Measurements from ENCODE around the gene RET. TPM values are rescaled to one million over a fixed set of nuclear protein-coding genes. Genes with fewer than 3 reads are reported as not detected.

RET gene
- total RNA-seq, 1 experiment from 2014 or later: not detected

GRCh38 chr10:43105102-43105955 lies 28.5 kb downstream of the RET start:
- Histone ChIP-seq H3K4me3 (peak overlapping the region; percentile 38), H3K36me3 (no peaks in the 10 kb centered on the region), H3K4me1 (replicated peaks) (peaks cover 13% of the 10 kb centered on the region), H3K27ac (no peak overlapping the region), H3K27me3 (replicated peaks) (peaks cover 13% of the 10 kb centered on the region), H3K9me3 (replicated peaks) (peaks cover 11% of the 10 kb centered on the region)
- peak; percentile 73 to 78 for DNase-seq (ENCODE audit: low read depth in 1 of 2, low spot score in 2 of 2)

DNA sequence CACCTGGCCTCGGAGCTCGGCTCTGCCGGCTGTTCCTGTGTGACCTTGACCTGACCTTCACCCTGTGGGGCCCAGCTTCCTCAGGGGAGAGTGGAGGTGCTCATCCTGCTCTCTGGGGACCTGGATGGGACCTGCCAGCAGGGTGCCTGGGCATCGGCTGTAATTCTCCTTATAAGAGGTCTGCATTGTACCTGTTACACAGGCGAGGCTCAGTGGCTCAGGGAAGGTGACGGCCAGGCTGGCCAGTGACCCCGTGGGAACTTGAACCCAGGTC lies 29.0 kb downstream of the RET start:
- peaks cover 13% of the 10 kb centered on the region for H3K4me1 ChIP-seq (replicated peaks)
- DNase-seq (ENCODE audit: low read depth in 1 of 2, low spot score in 2 of 2): no peak
- peaks cover 11% of the 10 kb centered on the region for H3K9me3 ChIP-seq (replicated peaks)
- no peaks in the 10 kb centered on the region for H3K36me3 ChIP-seq
- H3K4me3 ChIP-seq: no peak overlapping the region
- H3K27me3 ChIP-seq (replicated peaks): peaks cover 13% of the 10 kb centered on the region
- no peak overlapping the region for H3K27ac ChIP-seq

DNA sequence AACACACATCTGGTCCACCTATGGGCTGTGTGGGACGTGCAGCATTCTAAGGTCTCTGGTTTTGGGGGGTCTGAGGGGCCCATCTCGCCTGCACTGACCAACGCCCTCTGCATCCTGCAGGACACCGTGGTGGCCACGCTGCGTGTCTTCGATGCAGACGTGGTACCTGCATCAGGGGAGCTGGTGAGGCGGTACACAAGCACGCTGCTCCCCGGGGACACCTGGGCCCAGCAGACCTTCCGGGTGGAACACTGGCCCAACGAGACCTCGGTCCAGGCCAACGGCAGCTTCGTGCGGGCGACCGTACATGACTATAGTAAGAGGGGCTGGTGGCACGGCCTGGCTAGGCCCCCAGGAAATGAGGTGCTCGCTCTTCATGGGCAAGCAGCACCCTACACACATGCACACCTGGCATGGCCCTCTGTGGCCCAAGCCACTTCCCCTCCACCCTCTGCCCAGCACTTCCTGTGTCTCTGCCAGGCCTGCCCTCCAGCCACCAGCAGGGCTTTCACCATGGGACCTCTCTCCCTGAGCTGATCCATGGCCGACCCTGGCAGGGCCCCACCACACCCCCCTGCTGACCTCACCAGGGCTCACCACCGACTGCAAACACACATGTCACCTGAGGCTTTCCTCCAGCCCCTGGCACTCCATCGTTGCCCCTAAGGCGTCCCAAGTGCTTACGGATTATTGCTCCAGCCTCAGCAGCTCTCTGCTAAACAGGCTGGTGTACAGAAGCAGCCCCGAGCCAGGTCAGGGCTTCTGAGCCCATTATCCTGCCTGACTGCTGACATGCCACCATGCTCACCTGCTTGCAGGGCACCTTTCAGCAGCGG lies 29.6 kb downstream of the RET start:
- Histone ChIP-seq H3K27ac (no peak overlapping the region), H3K4me3 (no peak overlapping the region), H3K9me3 (replicated peaks) (peaks cover 11% of the 10 kb centered on the region), H3K27me3 (replicated peaks) (peaks cover 13% of the 10 kb centered on the region), H3K4me1 (replicated peaks) (peaks cover 13% of the 10 kb centered on the region), H3K36me3 (no peaks in the 10 kb centered on the region)
- DNase-seq (ENCODE audit: low read depth in 1 of 2, low spot score in 2 of 2): no peak

- DNase-seq (ENCODE audit: low read depth in 1 of 2, low spot score in 2 of 2): no peak
- Histone ChIP-seq H3K36me3 (no peaks in the 10 kb centered on the region), H3K4me1 (replicated peaks) (peaks cover 13% of the 10 kb centered on the region), H3K27me3 (replicated peaks) (peaks cover 7% of the 10 kb centered on the region), H3K4me3 (no peak overlapping the region), H3K27ac (no peak overlapping the region), H3K9me3 (replicated peaks) (peaks cover 11% of the 10 kb centered on the region)
Observed at GRCh38 chr10:43108951-43109350, 32.1 kb downstream of the RET start.

GRCh38 chr10:43109671-43110249 lies 32.9 kb downstream of the RET start:
- no peak for DNase-seq (ENCODE audit: low read depth in 1 of 2, low spot score in 2 of 2)
- Histone ChIP-seq H3K27me3 (replicated peaks) (peaks cover 5% of the 10 kb centered on the region), H3K4me3 (no peak overlapping the region), H3K4me1 (replicated peaks) (peaks cover 10% of the 10 kb centered on the region), H3K9me3 (replicated peaks) (peaks cover 7% of the 10 kb centered on the region), H3K36me3 (no peaks in the 10 kb centered on the region), H3K27ac (no peak overlapping the region)

- Histone ChIP-seq H3K4me3 (no peak overlapping the region), H3K27ac (no peak overlapping the region), H3K36me3 (no peaks in the 10 kb centered on the region), H3K4me1 (replicated peaks) (peaks cover 3% of the 10 kb centered on the region), H3K27me3 (replicated peaks) (0 out of 2 replicates have a peak, but pooled peaks cover 2% of the 10 kb centered on the region), H3K9me3 (replicated peaks) (no peaks in the 10 kb centered on the region)
- no peak for DNase-seq (ENCODE audit: low read depth in 1 of 2, low spot score in 2 of 2)
Observed at GRCh38 chr10:43110338-43111071, 33.6 kb downstream of the RET start.

- Histone ChIP-seq H3K4me3 (no peak overlapping the region), H3K9me3 (replicated peaks) (no peaks in the 10 kb centered on the region), H3K4me1 (replicated peaks) (no peaks in the 10 kb centered on the region; the same call in 1 of the 2 replicates), H3K27me3 (replicated peaks) (0 out of 2 replicates have a peak, but pooled peaks cover 2% of the 10 kb centered on the region), H3K36me3 (no peaks in the 10 kb centered on the region), H3K27ac (no peak overlapping the region)
- DNase-seq (ENCODE audit: low read depth in 1 of 2, low spot score in 2 of 2): no peak
Observed at GRCh38 chr10:43111101-43111500, 34.2 kb downstream of the RET start.

DNA sequence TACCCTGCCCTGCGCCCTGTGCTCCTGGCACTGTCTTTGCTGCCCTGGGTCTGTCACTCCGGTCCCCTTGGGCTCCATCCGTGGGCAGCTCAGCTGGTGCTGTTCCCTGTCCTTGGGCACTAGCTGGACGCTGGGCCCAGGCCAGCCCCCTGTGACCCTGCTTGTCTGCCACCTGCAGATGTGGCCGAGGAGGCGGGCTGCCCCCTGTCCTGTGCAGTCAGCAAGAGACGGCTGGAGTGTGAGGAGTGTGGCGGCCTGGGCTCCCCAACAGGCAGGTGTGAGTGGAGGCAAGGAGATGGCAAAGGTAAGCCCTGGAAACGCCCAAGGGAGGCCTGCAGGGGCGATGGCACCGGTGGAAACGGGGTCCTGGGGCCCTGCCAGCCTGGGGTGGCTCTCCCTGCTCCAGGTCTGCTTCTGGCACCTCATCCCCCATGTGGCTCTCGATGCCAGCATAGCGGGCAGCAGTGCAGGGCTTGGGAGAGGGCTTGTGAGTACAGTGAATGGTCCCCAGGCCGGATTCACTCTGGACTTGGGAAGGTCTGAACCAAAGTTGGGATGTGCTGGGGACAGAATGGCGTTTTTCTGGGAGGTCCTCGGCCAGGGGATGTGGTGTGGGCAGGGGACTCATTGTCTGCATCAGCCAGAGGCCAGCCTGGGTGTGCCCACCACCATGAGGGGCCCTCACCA lies 35.2 kb downstream of the RET start:
- no peak for DNase-seq (ENCODE audit: low read depth in 1 of 2, low spot score in 2 of 2)
- H3K27me3 ChIP-seq (replicated peaks): 0 out of 2 replicates have a peak, but pooled peaks cover 2% of the 10 kb centered on the region
- H3K27ac ChIP-seq: no peak overlapping the region

DNA sequence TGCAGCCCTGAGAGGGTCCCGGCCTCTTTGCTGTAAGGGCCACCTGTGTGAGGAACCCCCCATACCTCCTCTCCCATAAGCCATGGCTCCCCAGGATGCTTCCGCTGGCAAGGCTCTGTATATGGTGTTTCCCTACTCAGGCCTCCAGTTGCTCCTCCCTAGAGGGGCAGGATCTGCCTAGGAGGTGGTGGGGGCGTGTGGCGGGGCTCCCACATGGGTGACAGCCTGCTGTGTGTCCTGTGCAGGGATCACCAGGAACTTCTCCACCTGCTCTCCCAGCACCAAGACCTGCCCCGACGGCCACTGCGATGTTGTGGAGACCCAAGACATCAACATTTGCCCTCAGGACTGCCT lies 35.7 kb downstream of the RET start:
- Histone ChIP-seq H3K4me3 (no peak overlapping the region), H3K27ac (no peak overlapping the region), H3K9me3 (replicated peaks) (no peaks in the 10 kb centered on the region), H3K4me1 (replicated peaks) (no peaks in the 10 kb centered on the region; the same call in 1 of the 2 replicates), H3K36me3 (no peaks in the 10 kb centered on the region), H3K27me3 (replicated peaks) (0 out of 2 replicates have a peak, but pooled peaks cover 2% of the 10 kb centered on the region)
- DNase-seq (ENCODE audit: low read depth in 1 of 2, low spot score in 2 of 2): no peak

More for the DNA sequence above, 35.2 kb downstream of the RET start:
- Histone ChIP-seq H3K36me3 (no peaks in the 10 kb centered on the region), H3K9me3 (replicated peaks) (no peaks in the 10 kb centered on the region), H3K4me1 (replicated peaks) (no peaks in the 10 kb centered on the region; the same call in 1 of the 2 replicates), H3K4me3 (no peak overlapping the region)

- Histone ChIP-seq H3K36me3 (no peaks in the 10 kb centered on the region), H3K4me1 (replicated peaks) (no peaks in the 10 kb centered on the region; the same call in 1 of the 2 replicates)
- no peak for DNase-seq (ENCODE audit: low read depth in 1 of 2, low spot score in 2 of 2)
Observed at GRCh38 chr10:43113201-43114087, 36.6 kb downstream of the RET start.

GRCh38 chr10:43114088-43114742 lies 37.3 kb downstream of the RET start:
- no peak overlapping the region for H3K27ac ChIP-seq

More at GRCh38 chr10:43113201-43114087, 36.6 kb downstream of the RET start:
- Histone ChIP-seq H3K27me3 (replicated peaks) (0 out of 2 replicates have a peak, but pooled peaks cover 2% of the 10 kb centered on the region), H3K27ac (no peak overlapping the region), H3K9me3 (replicated peaks) (no peaks in the 10 kb centered on the region), H3K4me3 (no peak overlapping the region)

More at GRCh38 chr10:43114088-43114742, 37.3 kb downstream of the RET start:
- Histone ChIP-seq H3K4me3 (no peak overlapping the region), H3K27me3 (replicated peaks) (0 out of 2 replicates have a peak, but pooled peaks cover 2% of the 10 kb centered on the region), H3K4me1 (replicated peaks) (no peaks in the 10 kb centered on the region; the same call in 1 of the 2 replicates), H3K9me3 (replicated peaks) (no peaks in the 10 kb centered on the region), H3K36me3 (no peaks in the 10 kb centered on the region)
- DNase-seq (ENCODE audit: low read depth in 1 of 2, low spot score in 2 of 2): no peak

All from SJSA1 (cell line).